ENCODE results near the gene FAM20C.
A peak's percentile ranks its signal among the peaks of the same experiment; 100 is the strongest.
"Not testable (repeated sequence)": the region's sequence is repeated elsewhere in the genome, so short reads cannot be mapped to it uniquely, and the experiment has no call there.

The FAM20C gene

GRCh38 chr7:263483-264351 is 71.3 kb downstream of the FAM20C start:
- DNase-seq (ENCODE audit: extremely low read depth, low read depth); H3K4me3 ChIP-seq (replicated peaks; ENCODE audit: low read depth, low read length): not testable (repeated sequence)
- TF ChIP-seq CTCF (IDR thresholded peaks at IDR 0.05; ENCODE audit: low read depth, low read length, missing control alignments): peak; percentile 30

- no peak for DNase-seq (ENCODE audit: extremely low read depth, low read depth)
- no peak for TF ChIP-seq CTCF (IDR thresholded peaks at IDR 0.05; ENCODE audit: low read depth, low read length, missing control alignments)
- no peak overlapping the region for H3K4me3 ChIP-seq (replicated peaks; ENCODE audit: low read depth, low read length)
Measured at GRCh38 chr7:264541-265191, 72.3 kb downstream of the FAM20C start.

- TF ChIP-seq CTCF (IDR thresholded peaks at IDR 0.05; ENCODE audit: low read depth, low read length, missing control alignments): no peak
- no peak overlapping the region for H3K4me3 ChIP-seq (replicated peaks; ENCODE audit: low read depth, low read length)
- DNase-seq (ENCODE audit: extremely low read depth, low read depth): no peak
Measured at GRCh38 chr7:265192-265997, 73.0 kb downstream of the FAM20C start.

GRCh38 chr7:265998-266850 is 73.9 kb downstream of the FAM20C start:
- no peak for DNase-seq (ENCODE audit: extremely low read depth, low read depth)
- no peak for TF ChIP-seq CTCF (IDR thresholded peaks at IDR 0.05; ENCODE audit: low read depth, low read length, missing control alignments)
- H3K4me3 ChIP-seq (replicated peaks; ENCODE audit: low read depth, low read length): no peak overlapping the region

GRCh38 chr7:266851-267840 is 74.8 kb downstream of the FAM20C start:
- no peak overlapping the region for H3K4me3 ChIP-seq (replicated peaks; ENCODE audit: low read depth, low read length)
- TF ChIP-seq CTCF (IDR thresholded peaks at IDR 0.05; ENCODE audit: low read depth, low read length, missing control alignments): no peak
- no peak for DNase-seq (ENCODE audit: extremely low read depth, low read depth)

All from HFF-Myc (cell line).